SK-N-SH (cell line): ENCODE results near the gene PMF1. TPM values are rescaled to one million over a fixed set of nuclear protein-coding genes. Genes with fewer than 3 reads are reported as not detected.

Experiments used
- CTCF ChIA-PET: fragments of 300-600, 350-600 bp; formaldehyde crosslinking; extraction: SDS; loops from one replicate; lab custom pipeline; 2021; lab: Yijun Ruan, JAX
- POLR2A ChIA-PET: fragments of 350-600 bp; sonication (Branson Sonifier 250); formaldehyde crosslinking; extraction: SDS; loops from one replicate; lab custom pipeline; 2020; ENCODE audit warnings: antibody characterized with exemption, inconsistent platforms; lab: Yijun Ruan, JAX
- DNase-seq: peaks from one replicate; pipeline ENCODE4 v3.0.0; 2012
- H2AFZ ChIP-seq: fragments of 200-600 bp; sonication (generic); 2 replicates; pipeline ENCODE4 v1.8.1; 2016; ENCODE audit warnings: antibody characterized with exemption, mild to moderate bottlenecking, low read depth
- H3F3A ChIP-seq: fragments of 200-600 bp; sonication (generic); replicated peaks from 2 replicates; pipeline ENCODE3; 2016; ENCODE audit warnings: antibody characterized with exemption, mild to moderate bottlenecking; ENCODE audit not compliant: insufficient read depth
- H3K27ac ChIP-seq, 2 experiments: fragments of 200-500 bp in 1 of 2; fragments of 200-600 bp in 1 of 2; sonication (Bioruptor generic) in 1 of 2; sonication (generic), shearing (Covaris generic) in 1 of 2; 2 replicates each; pipeline versions ENCODE4 v1.5.1 to v1.6.1; 2014 to 2016; ENCODE audit warnings: low read depth in 2 of 2, inconsistent platforms in 1 of 2, low read length in 1 of 2, mild to moderate bottlenecking in 1 of 2, mixed read lengths in 1 of 2
- H3K27me3 ChIP-seq: fragments of 200-600 bp; sonication (generic), shearing (Covaris generic); 2 replicates; pipeline ENCODE4 v1.6.1; 2016; ENCODE audit warnings: mixed run types; ENCODE audit not compliant: insufficient read depth
- H3K36me3 ChIP-seq, 2 experiments: fragments of 200-500 bp in 1 of 2; fragments of 200-600 bp in 1 of 2; sonication (Bioruptor generic) in 1 of 2; sonication (generic) in 1 of 2; replicated peaks in 1 of 2; 2 replicates each; pipeline versions ENCODE3 to v1.5.1; 2014 to 2016; ENCODE audit warnings: low read length in 1 of 2, mild to moderate bottlenecking in 1 of 2; ENCODE audit not compliant: insufficient read depth in 2 of 2, control insufficient read depth in 1 of 2
- H3K4me1 ChIP-seq, 2 experiments: fragments of 200-500 bp in 1 of 2; fragments of 200-600 bp in 1 of 2; sonication (Bioruptor generic) in 1 of 2; sonication (generic), shearing (Covaris generic) in 1 of 2; 2 replicates each; pipeline versions ENCODE4 v1.5.1 to v1.6.1; 2014 to 2016; ENCODE audit warnings: low read depth in 1 of 2, low read length in 1 of 2, mixed run types in 1 of 2; ENCODE audit not compliant: insufficient read depth in 2 of 2, control insufficient read depth in 1 of 2
- H3K4me2 ChIP-seq: fragments of 200-600 bp; sonication (generic), shearing (Covaris generic); 2 replicates; pipeline ENCODE4 v1.6.1; 2017; ENCODE audit warnings: mixed run types
- H3K4me3 ChIP-seq, 2 experiments: fragments of 200-500 bp in 1 of 2; fragments of 200-600 bp in 1 of 2; sonication (Bioruptor generic) in 1 of 2; sonication (generic), shearing (Covaris generic) in 1 of 2; 2 replicates each; pipeline versions ENCODE4 v1.5.1 to v1.8.1; 2014 to 2016; ENCODE audit warnings: low read depth in 2 of 2, inconsistent platforms in 1 of 2, low read length in 1 of 2, mild to moderate bottlenecking in 1 of 2, mixed read lengths in 1 of 2, moderate library complexity in 1 of 2
- H3K79me2 ChIP-seq: fragments of 200-600 bp; sonication (generic); 2 replicates; pipeline ENCODE4 v1.8.1; 2017; ENCODE audit warnings: mild to moderate bottlenecking; ENCODE audit not compliant: insufficient read depth
- H3K9ac ChIP-seq: fragments of 200-600 bp; sonication (generic); 2 replicates; pipeline ENCODE4 v1.6.1; 2017; ENCODE audit warnings: mixed run types
- H3K9me2 ChIP-seq: fragments of 200-600 bp; sonication (generic); 2 replicates; pipeline ENCODE4 v1.6.1; 2017; ENCODE audit warnings: mixed run types
- H3K9me3 ChIP-seq: fragments of 200-600 bp; sonication (generic); 2 replicates; pipeline ENCODE4 v1.6.1; 2017; ENCODE audit warnings: mixed run types, mild to moderate bottlenecking, moderate library complexity
- H4K20me1 ChIP-seq: fragments of 200-600 bp; sonication (generic); 2 replicates; pipeline ENCODE4 v1.6.1; 2017; ENCODE audit warnings: mild to moderate bottlenecking, mixed run types; ENCODE audit not compliant: insufficient read depth
- CHD2 ChIP-seq: fragments of 150-350 bp; IDR thresholded peaks from 2 replicates; pipeline ENCODE4 v1.6.1; 2018; ENCODE audit warnings: low read length; ENCODE audit not compliant: partially characterized antibody
- CTCF ChIP-seq: fragments of 200-600 bp; sonication (generic); IDR thresholded peaks from 2 replicates; pipeline ENCODE4 v1.6.1; 2017; ENCODE audit warnings: antibody characterized with exemption, mild to moderate bottlenecking, moderate library complexity
- ELF1 ChIP-seq: IDR thresholded peaks from 2 replicates; pipeline ENCODE4 v1.4.0; 2012
- EZH2phosphoT487 ChIP-seq: fragments of 200-600 bp; sonication (generic); IDR thresholded peaks from 2 replicates; pipeline ENCODE4 v1.6.1; 2017; ENCODE audit warnings: low read depth, mixed run types, mild to moderate bottlenecking, antibody characterized with exemption, moderate library complexity, borderline replicate concordance
- FOXJ3 ChIP-seq: sonication (generic); formaldehyde crosslinking; IDR thresholded peaks from 2 replicates; pipeline ENCODE4 v1.5.1; 2020; ENCODE audit warnings: mild to moderate bottlenecking, missing genetic modification reagents
- FOXM1 ChIP-seq: IDR thresholded peaks from 2 replicates; pipeline ENCODE4 v1.4.0; 2012; ENCODE audit warnings: low read depth, mild to moderate bottlenecking
- GATA2 ChIP-seq: sonication (generic); formaldehyde crosslinking; IDR thresholded peaks from 2 replicates; pipeline ENCODE4 v1.5.0; 2020; ENCODE audit warnings: mild to moderate bottlenecking, missing genetic modification reagents
- JUND ChIP-seq: IDR thresholded peaks from 2 replicates; pipeline ENCODE4 v1.4.0; 2012
- MAX ChIP-seq: IDR thresholded peaks from 2 replicates; pipeline ENCODE4 v1.4.0; 2012; ENCODE audit warnings: low read depth
- MEF2A ChIP-seq: IDR thresholded peaks from 2 replicates; pipeline ENCODE4 v1.4.0; 2012; ENCODE audit warnings: low read depth, borderline replicate concordance
- NFIC ChIP-seq: IDR thresholded peaks from 2 replicates; pipeline ENCODE4 v1.4.0; 2012; ENCODE audit warnings: borderline replicate concordance
- NRF1 ChIP-seq: IDR thresholded peaks from 2 replicates; pipeline ENCODE4 v1.6.1; 2012; ENCODE audit warnings: low read depth, mild to moderate bottlenecking, low read length
- PBX3 ChIP-seq: IDR thresholded peaks from 2 replicates; pipeline ENCODE4; 2012
- RAD21 ChIP-seq: IDR thresholded peaks from 2 replicates; pipeline ENCODE4 v1.6.1; 2012; ENCODE audit warnings: mild to moderate bottlenecking, low read length
- RCOR1 ChIP-seq: fragments of 150-350 bp; IDR thresholded peaks from 2 replicates; pipeline ENCODE4 v1.6.1; 2017; ENCODE audit warnings: antibody characterized with exemption, low read length
- RXRA ChIP-seq: IDR thresholded peaks from 2 replicates; pipeline ENCODE4 v1.4.0; 2012; ENCODE audit warnings: low read depth, mild to moderate bottlenecking, borderline replicate concordance
- SMC3 ChIP-seq: IDR thresholded peaks from 2 replicates; pipeline ENCODE4 v1.6.1; 2012; ENCODE audit warnings: low read depth, low read length, improper control_type of control experiment
- TEAD4 ChIP-seq: IDR thresholded peaks from 2 replicates; pipeline ENCODE4 v1.4.0; 2012; ENCODE audit warnings: mild to moderate bottlenecking, borderline replicate concordance; ENCODE audit not compliant: insufficient read depth
- USF1 ChIP-seq: IDR thresholded peaks from 2 replicates; pipeline ENCODE4 v1.4.0; 2012; ENCODE audit warnings: low read depth, borderline replicate concordance
- YY1 ChIP-seq: IDR thresholded peaks from 2 replicates; pipeline ENCODE4 v1.4.0; 2012; ENCODE audit warnings: low read depth, mild to moderate bottlenecking
- ZBTB33 ChIP-seq: IDR thresholded peaks from 2 replicates; pipeline ENCODE4 v1.4.0; 2012; ENCODE audit warnings: low read depth, borderline replicate concordance
- WGBS: methylation state at CpG from one replicate; pipeline ENCODE4 v1.1.6; 2017; ENCODE audit warnings: low lambda C conversion rate; 5-methylcytosine and 5-hydroxymethylcytosine counted together
- polyA plus RNA-seq, 3 experiments: library from polyadenylated mRNA; depleted of rRNA; stranded (reverse); fragments of >200 nt; gene quantifications; 2 replicates each; pipeline ENCODE4 v1.2.3, GENCODE V29; 2012

Gene PMF1
- polyA plus RNA-seq, 1 of the 3 experiments (the other 2 are of a cell fraction): 89.5 TPM

GRCh38 chr1:156226116-156226538 lies 13.3 kb downstream of the PMF1 start:
- Histone ChIP-seq H3K9me2 (no peaks in the 10 kb centered on the region), H2AFZ (no peak overlapping the region), H3K9ac (no peak overlapping the region), H3K9me3 (no peaks in the 10 kb centered on the region), H3K27me3 (no peaks in the 10 kb centered on the region), H3K4me1 (no peaks in the 10 kb centered on the region; a peak in 1 of 4 replicates), H3F3A (peaks cover 24% of the 10 kb centered on the region), H3K4me3 (no peak overlapping the region), H4K20me1 (no peaks in the 10 kb centered on the region), H3K36me3 (peaks cover 4 to 20% of the 10 kb centered on the region in 2 experiments), H3K4me2 (no peak overlapping the region), H3K27ac (no peak overlapping the region), H3K79me2 (peaks cover 13% of the 10 kb centered on the region)
- DNase-seq: no peak
- POLR2A ChIA-PET: interaction anchor here (0.6 to 1.5 kb wide), 2 partner anchors 13 to 56 kb away, joined by 3 to 7 read pairs; partner anchors contain the start of genes PMF1 and SMG5
- 59% methylated on average over 2 of the region's 2 CpGs for WGBS
- no peak for TF ChIP-seq RAD21
- no peak for TF ChIP-seq ZBTB33
- TF ChIP-seq CHD2: no peak
- no peak for TF ChIP-seq TEAD4
- no peak for TF ChIP-seq EZH2phosphoT487
- CTCF ChIA-PET: interaction anchor here (0.8 to 7.1 kb wide), 29 partner anchors 9 to 288 kb away, joined by 3 to 121 read pairs (median 7); partner anchors contain the start of genes LMNA, PAQR6, PMF1 and SLC25A44

- DNase-seq: no peak
- Histone ChIP-seq H3K79me2 (peaks cover 12% of the 10 kb centered on the region), H4K20me1 (no peaks in the 10 kb centered on the region), H3K9me2 (no peaks in the 10 kb centered on the region), H3K27ac (no peak overlapping the region), H3K4me2 (no peak overlapping the region), H2AFZ (no peak overlapping the region; the same call in 1 of the 2 replicates), H3K36me3 (peaks cover 0 to 20% of the 10 kb centered on the region in 2 experiments), H3K9me3 (no peaks in the 10 kb centered on the region), H3K4me3 (no peak overlapping the region), H3F3A (peaks cover 24% of the 10 kb centered on the region), H3K4me1 (no peaks in the 10 kb centered on the region; a peak in 1 of 4 replicates), H3K9ac (no peak overlapping the region), H3K27me3 (no peaks in the 10 kb centered on the region)
- no peak for TF ChIP-seq USF1
- TF ChIP-seq YY1: no peak
- TF ChIP-seq FOXJ3: no peak
- TF ChIP-seq MEF2A: no peak
- TF ChIP-seq RAD21: no peak
- TF ChIP-seq JUND: no peak
- no peak for TF ChIP-seq RCOR1
- no peak for TF ChIP-seq EZH2phosphoT487
- no peak for TF ChIP-seq RXRA
- no peak for TF ChIP-seq ELF1
- no peak for TF ChIP-seq PBX3
- no peak for TF ChIP-seq CTCF
- TF ChIP-seq TEAD4: no peak
- TF ChIP-seq GATA2 (CRISPR knock-in tag): no peak
- no peak for TF ChIP-seq SMC3
- TF ChIP-seq FOXM1: no peak
- TF ChIP-seq NRF1: no peak
- TF ChIP-seq NFIC: no peak
- TF ChIP-seq MAX: no peak
- 100% methylated on average over 2 of the region's 4 CpGs for WGBS
- POLR2A ChIA-PET: no interaction called here
- CTCF ChIA-PET: interaction anchor here (1.2 to 7.1 kb wide), 13 partner anchors 12 to 142 kb away, joined by 3 to 121 read pairs (median 26); partner anchors contain the start of genes PAQR6, PMF1 and SLC25A44
These were observed 14.0 kb downstream of the PMF1 start for GRCh38 chr1:156226782-156227181.
